GM11168 (cell line): ENCODE measurements around the gene C1orf174.

Experiments used
- in situ Hi-C: fragments of 300-500 bp; cut with MboI; formaldehyde crosslinking; loops from one replicate; pipeline ENCODE4 v1.12.0; 2022; ENCODE audit warnings: low sequenced_read_pairs; ENCODE audit not compliant: unreplicated experiment

The C1orf174 gene

DNA sequence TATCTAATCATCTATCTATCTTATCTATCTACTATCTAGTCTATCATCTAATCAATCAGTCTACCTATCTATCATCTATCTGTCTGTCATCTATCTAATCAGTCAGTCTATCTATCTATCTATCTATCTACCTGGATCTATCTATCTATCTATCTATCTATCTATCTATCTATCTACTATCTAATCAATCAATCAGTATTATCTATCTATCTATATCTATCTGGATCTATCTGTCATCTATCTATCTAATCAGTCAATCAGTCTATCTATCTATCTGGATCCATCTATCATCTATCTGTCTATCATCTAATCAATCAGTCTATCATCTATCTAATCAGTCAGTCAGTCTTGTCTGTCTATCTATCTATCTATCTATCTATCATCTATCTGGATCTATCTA is 26.9 kb upstream of the C1orf174 start:
- in situ Hi-C loops, result no loop called here

DNA sequence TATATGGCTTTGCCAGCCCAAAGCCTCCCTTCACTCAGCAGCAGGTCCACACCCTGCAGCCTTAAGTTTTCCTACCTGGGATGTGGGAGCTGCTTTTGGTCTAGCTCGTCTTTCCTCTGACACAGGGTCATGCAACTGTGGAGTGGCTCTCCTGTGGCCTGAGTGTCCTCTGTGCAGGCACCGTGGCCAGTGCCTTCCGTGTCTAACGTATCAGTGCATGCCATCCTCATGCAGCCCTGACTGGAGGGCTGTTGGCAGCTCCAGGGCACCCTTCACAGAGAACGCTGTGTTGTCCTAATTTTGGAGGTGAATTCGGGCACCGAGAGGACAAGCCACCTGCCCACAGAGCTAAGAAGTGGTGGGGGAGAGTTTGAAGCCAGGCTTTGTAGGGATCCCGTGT is 25.7 kb upstream of the C1orf174 start:
- in situ Hi-C loops, result no loop called here

DNA sequence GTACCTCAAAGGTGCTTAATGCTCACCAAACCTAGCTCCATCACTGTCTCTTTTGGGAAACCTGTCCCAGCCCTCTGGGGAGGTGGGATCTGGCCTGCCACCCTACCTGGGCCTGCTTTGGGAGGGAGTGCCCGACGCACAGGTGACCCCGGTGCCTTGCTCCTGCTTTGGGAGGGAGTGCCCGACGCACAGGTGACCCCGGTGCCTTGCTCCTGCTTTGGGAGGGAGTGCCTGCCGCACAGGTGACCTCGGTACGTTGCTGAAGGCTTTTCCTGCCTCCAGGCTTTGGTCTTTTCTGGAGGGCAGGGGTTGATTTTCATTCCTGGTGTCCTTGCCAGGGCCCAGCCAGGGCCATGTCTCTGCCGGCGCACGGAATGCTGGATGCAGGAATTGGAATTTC is 25.2 kb upstream of the C1orf174 start:
- in situ Hi-C loops, result no loop called here

GRCh38 chr1:3924825-3925220 is 24.8 kb upstream of the C1orf174 start:
- in situ Hi-C loops, result loop anchor here (25.0 kb wide), 1 partner anchor 887 kb away; no protein-coding TSS in a partner anchor

- in situ Hi-C loops, result loop anchor here (25.0 kb wide), 1 partner anchor 888 kb away; no protein-coding TSS in a partner anchor
These were observed 24.2 kb upstream of the C1orf174 start for GRCh38 chr1:3924186-3924824.

GRCh38 chr1:3923378-3924185 is 23.5 kb upstream of the C1orf174 start:
- in situ Hi-C loops, result loop anchor here (25.0 kb wide), 1 partner anchor 889 kb away; no protein-coding TSS in a partner anchor

DNA sequence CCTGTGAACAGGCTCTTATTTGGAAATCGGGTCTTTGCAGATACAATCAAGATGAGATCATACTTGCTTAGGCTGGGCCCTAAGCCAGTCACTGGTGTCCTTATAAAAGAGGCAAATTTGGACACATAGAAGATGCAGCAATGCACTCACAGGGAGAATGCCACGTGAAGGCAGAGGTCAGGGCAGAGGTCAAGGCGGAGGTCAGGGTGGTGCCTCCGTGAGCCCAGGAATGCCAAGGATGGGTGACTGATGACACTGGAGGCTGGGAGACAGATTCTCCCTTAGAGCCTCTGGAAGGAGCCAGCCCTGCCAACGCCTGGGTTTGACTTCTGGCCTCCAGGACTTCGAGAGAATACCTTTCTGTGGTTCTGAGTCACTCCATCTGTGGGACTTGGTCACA is 22.8 kb upstream of the C1orf174 start:
- in situ Hi-C loops, result loop anchor here (25.0 kb wide), 1 partner anchor 889 kb away; no protein-coding TSS in a partner anchor

DNA sequence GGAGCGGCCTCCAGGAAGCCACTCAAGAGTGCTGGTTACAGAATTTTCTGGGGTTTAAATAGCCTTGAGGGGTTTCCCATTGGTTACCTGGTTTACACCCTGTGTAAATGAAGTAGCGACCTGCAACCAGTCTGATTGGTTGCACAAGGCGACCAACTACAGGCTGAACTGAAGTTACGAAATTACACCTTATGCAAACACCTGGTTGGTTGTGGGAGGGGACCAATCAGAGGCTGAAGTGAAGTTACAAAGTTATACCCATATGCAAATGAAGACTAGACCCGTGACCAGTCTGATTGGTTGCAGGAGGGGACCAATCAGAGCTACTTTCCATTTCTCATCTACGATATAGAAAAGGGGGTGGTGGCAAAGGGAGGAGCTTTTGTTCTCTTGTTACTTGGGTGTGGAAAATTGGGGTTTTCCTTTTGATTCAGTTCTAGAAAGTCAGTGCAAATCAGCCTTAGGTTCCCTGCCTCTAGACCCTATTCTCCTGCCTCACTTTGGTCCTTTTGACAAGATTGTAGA is 22.2 kb upstream of the C1orf174 start:
- in situ Hi-C loops, result loop anchor here (25.0 kb wide), 1 partner anchor 890 kb away; no protein-coding TSS in a partner anchor

GRCh38 chr1:3921765-3922164 is 21.7 kb upstream of the C1orf174 start:
- in situ Hi-C loops, result loop anchor here (25.0 kb wide), 1 partner anchor 891 kb away; no protein-coding TSS in a partner anchor

GRCh38 chr1:3919706-3920105 is 19.6 kb upstream of the C1orf174 start:
- in situ Hi-C loops, result loop anchor here (25.0 kb wide), 1 partner anchor 893 kb away; no protein-coding TSS in a partner anchor

- in situ Hi-C loops, result loop anchor here (25.0 kb wide), 1 partner anchor 893 kb away; no protein-coding TSS in a partner anchor
These were observed 19.0 kb upstream of the C1orf174 start for GRCh38 chr1:3918966-3919611.

DNA sequence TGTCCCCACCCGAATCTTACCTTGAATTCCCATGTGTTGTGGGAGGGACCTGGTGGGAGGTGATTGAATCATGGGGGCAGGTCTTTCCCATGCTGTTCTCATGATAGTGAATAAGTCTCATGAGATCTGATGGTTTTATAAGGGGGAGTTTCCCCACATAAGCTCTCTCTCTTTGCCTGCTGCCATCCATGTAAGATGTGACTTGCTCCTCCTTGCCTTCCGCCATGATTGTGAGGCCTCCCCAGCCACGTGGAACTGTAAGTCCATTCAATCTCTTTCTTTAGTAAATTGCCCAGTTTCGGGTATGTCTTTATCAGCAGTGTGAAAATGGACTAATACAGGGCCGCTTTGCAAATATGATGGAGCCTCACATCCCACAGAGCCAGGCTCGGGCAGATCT is 18.3 kb upstream of the C1orf174 start:
- in situ Hi-C loops, result loop anchor here (25.0 kb wide), 1 partner anchor 894 kb away; no protein-coding TSS in a partner anchor

DNA sequence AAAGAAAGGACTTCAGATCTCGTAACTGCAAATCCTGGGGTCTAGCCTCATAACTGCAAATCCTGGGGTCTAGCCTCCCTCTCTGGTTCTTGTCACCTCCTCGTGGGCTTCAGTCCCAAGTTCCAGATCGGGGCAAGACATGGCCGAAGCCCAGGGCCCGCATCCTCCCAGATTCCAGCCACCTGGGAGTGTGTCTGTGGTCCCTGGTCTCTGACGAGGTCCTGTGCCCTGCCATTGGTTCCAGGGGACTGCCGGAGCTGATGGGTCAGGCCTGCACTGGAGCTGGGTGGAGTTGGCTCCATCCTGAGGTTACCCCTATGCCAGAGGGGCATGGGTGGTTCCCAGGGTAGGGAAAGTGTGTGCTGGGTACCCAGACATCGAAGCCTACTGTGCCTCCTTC is 17.7 kb upstream of the C1orf174 start:
- in situ Hi-C loops, result loop anchor here (25.0 kb wide), 1 partner anchor 895 kb away; no protein-coding TSS in a partner anchor

GRCh38 chr1:3915551-3916121 is 15.6 kb upstream of the C1orf174 start:
- in situ Hi-C loops, result loop anchor here (25.0 kb wide), 1 partner anchor 897 kb away; no protein-coding TSS in a partner anchor

- in situ Hi-C loops, result loop anchor here (25.0 kb wide), 1 partner anchor 897 kb away; no protein-coding TSS in a partner anchor
These were observed 14.8 kb upstream of the C1orf174 start for GRCh38 chr1:3914911-3915310.

- in situ Hi-C loops, result loop anchor here (25.0 kb wide), 1 partner anchor 898 kb away; no protein-coding TSS in a partner anchor
These were observed 14.3 kb upstream of the C1orf174 start for GRCh38 chr1:3914331-3914851.

GRCh38 chr1:3912809-3913685 is 13.0 kb upstream of the C1orf174 start:
- in situ Hi-C loops, result loop anchor here (25.0 kb wide), 1 partner anchor 899 kb away; no protein-coding TSS in a partner anchor
